LNCaP clone FGC (cell line): ENCODE measurements around the gene FANCD2OS.

Source experiments
- DNase-seq: peaks from one replicate; pipeline ENCODE4 v3.0.0-alpha.2; 2011; ENCODE audit warnings: low read depth
- H3K4me3 ChIP-seq: 2 replicates; pipeline ENCODE4 v1.5.1; 2011; ENCODE audit warnings: mild to moderate bottlenecking, low read depth, low read length, control low read depth
- CTCF ChIP-seq: IDR thresholded peaks from 2 replicates; pipeline ENCODE4 v1.5.1; 2012; ENCODE audit warnings: mild to moderate bottlenecking; ENCODE audit not compliant: control insufficient read depth, insufficient read depth; ENCODE audit errors: extremely low read depth

Gene FANCD2OS

GRCh38 chr3:10108091-10108490 lies at the start of gene FANCD2OS:
TSS of gene FANCD2OS (minus strand) at chr3:10108255. CDS start at chr3:10104774, 3,481 bp downstream.
- TF ChIP-seq CTCF = no peak
- no peak within 1 kb of the TSS for H3K4me3 ChIP-seq
- DNase-seq = no peak

GRCh38 chr3:10157031-10157430 lies 49.0 kb upstream of the FANCD2OS start:
- no peak for TF ChIP-seq CTCF
- DNase-seq = no peak
- H3K4me3 ChIP-seq = no peak overlapping the region

GRCh38 chr3:10155658-10156057 lies 47.6 kb upstream of the FANCD2OS start:
- DNase-seq = no peak
- no peak overlapping the region for H3K4me3 ChIP-seq
- no peak for TF ChIP-seq CTCF

GRCh38 chr3:10155123-10155472 lies 47.0 kb upstream of the FANCD2OS start:
- H3K4me3 ChIP-seq = no peak overlapping the region
- DNase-seq = no peak
- TF ChIP-seq CTCF = no peak

- H3K4me3 ChIP-seq = no peak overlapping the region
- no peak for TF ChIP-seq CTCF
- no peak for DNase-seq
Observed at GRCh38 chr3:10154335-10155122, 46.5 kb upstream of the FANCD2OS start.

- no peak for TF ChIP-seq CTCF
- no peak for DNase-seq
- H3K4me3 ChIP-seq = no peak overlapping the region
Observed at GRCh38 chr3:10150987-10151386, 42.9 kb upstream of the FANCD2OS start.

- H3K4me3 ChIP-seq = no peak overlapping the region
- no peak for TF ChIP-seq CTCF
- no peak for DNase-seq
Observed at GRCh38 chr3:10149226-10149625, 41.2 kb upstream of the FANCD2OS start.
